Measurements from ENCODE around the gene CAPN5.

DNA sequence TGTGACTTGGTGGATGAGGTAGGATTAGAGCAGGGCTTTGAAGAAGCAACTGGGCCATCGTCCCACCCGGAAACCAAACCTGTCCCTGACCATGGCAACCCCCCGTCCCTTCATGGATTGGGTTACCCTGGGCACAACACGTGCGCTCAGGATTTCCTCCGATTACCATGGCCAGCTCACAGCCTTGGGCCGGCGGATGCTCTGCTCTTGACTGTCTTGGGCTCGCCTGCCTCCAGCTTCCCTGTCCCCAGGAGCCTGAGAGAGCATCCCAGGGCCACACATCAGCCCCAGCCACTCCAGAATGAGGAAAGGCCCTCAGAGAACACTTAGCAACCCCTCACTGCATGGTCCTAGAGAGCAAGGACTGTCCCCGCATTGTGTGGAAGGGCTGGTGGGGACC, 84.1 kb downstream of the CAPN5 start:
- TF ChIP-seq POLR2AphosphoS5 (IDR thresholded peaks at IDR 0.05; ENCODE audit: low read depth) (no peak), GABPA (IDR thresholded peaks at IDR 0.05; ENCODE audit: low read depth) (no peak)
- TF ChIP-seq, protein P1, sequence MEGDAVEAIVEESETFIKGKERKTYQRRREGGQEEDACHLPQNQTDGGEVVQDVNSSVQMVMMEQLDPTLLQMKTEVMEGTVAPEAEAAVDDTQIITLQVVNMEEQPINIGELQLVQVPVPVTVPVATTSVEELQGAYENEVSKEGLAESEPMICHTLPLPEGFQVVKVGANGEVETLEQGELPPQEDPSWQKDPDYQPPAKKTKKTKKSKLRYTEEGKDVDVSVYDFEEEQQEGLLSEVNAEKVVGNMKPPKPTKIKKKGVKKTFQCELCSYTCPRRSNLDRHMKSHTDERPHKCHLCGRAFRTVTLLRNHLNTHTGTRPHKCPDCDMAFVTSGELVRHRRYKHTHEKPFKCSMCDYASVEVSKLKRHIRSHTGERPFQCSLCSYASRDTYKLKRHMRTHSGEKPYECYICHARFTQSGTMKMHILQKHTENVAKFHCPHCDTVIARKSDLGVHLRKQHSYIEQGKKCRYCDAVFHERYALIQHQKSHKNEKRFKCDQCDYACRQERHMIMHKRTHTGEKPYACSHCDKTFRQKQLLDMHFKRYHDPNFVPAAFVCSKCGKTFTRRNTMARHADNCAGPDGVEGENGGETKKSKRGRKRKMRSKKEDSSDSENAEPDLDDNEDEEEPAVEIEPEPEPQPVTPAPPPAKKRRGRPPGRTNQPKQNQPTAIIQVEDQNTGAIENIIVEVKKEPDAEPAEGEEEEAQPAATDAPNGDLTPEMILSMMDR (IDR thresholded peaks at IDR 0.05; ENCODE audit: insufficient read depth, low read length), result no peak
- TF ChIP-seq, protein P2, sequence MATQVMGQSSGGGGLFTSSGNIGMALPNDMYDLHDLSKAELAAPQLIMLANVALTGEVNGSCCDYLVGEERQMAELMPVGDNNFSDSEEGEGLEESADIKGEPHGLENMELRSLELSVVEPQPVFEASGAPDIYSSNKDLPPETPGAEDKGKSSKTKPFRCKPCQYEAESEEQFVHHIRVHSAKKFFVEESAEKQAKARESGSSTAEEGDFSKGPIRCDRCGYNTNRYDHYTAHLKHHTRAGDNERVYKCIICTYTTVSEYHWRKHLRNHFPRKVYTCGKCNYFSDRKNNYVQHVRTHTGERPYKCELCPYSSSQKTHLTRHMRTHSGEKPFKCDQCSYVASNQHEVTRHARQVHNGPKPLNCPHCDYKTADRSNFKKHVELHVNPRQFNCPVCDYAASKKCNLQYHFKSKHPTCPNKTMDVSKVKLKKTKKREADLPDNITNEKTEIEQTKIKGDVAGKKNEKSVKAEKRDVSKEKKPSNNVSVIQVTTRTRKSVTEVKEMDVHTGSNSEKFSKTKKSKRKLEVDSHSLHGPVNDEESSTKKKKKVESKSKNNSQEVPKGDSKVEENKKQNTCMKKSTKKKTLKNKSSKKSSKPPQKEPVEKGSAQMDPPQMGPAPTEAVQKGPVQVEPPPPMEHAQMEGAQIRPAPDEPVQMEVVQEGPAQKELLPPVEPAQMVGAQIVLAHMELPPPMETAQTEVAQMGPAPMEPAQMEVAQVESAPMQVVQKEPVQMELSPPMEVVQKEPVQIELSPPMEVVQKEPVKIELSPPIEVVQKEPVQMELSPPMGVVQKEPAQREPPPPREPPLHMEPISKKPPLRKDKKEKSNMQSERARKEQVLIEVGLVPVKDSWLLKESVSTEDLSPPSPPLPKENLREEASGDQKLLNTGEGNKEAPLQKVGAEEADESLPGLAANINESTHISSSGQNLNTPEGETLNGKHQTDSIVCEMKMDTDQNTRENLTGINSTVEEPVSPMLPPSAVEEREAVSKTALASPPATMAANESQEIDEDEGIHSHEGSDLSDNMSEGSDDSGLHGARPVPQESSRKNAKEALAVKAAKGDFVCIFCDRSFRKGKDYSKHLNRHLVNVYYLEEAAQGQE (IDR thresholded peaks at IDR 0.05; ENCODE audit: insufficient replicate concordance, low read depth), result no peak

Measured in HL-60 (cell line).